HL-60 (cell line): Measurements from ENCODE around the gene C19orf47.

Source experiments
- DNase-seq, 2 experiments: peaks; one replicate each; pipeline ENCODE4 v3.0.0-alpha.2; 2010 to 2020; ENCODE audit warnings: low read depth in 1 of 2, low spot score in 1 of 2
- H3K27ac ChIP-seq: fragments of 250-450 bp; sonication (Bioruptor Pico); replicated peaks from 2 replicates; pipeline ENCODE4 v1.5.1; 2020; ENCODE audit warnings: mild to moderate bottlenecking, moderate library complexity
- H3K27me3 ChIP-seq: fragments of 250-450 bp; sonication (Bioruptor Pico); 2 replicates; pipeline ENCODE4 v1.5.1; 2021; ENCODE audit warnings: mild to moderate bottlenecking, moderate library complexity; ENCODE audit not compliant: insufficient read depth, poor library complexity, severe bottlenecking
- H3K4me3 ChIP-seq: replicated peaks from 2 replicates; pipeline ENCODE4 v1.5.1; 2011; ENCODE audit warnings: mild to moderate bottlenecking, control low read depth, low read length; ENCODE audit not compliant: insufficient read depth
- CTCF ChIP-seq: IDR thresholded peaks from one replicate; pipeline ENCODE4 v1.5.1; 2011; ENCODE audit warnings: low read length, control low read depth, inconsistent platforms; ENCODE audit not compliant: insufficient read depth
- GABPA ChIP-seq: IDR thresholded peaks from 2 replicates; pipeline ENCODE4 v1.6.1; 2012; ENCODE audit warnings: low read depth
- POLR2AphosphoS5 ChIP-seq: IDR thresholded peaks from 2 replicates; pipeline ENCODE4 v1.6.1; 2012; ENCODE audit warnings: low read depth
- REST ChIP-seq: IDR thresholded peaks from 2 replicates; pipeline ENCODE4 v1.6.1; 2012; ENCODE audit warnings: low read depth; ENCODE audit not compliant: insufficient replicate concordance
- SPI1 ChIP-seq: IDR thresholded peaks from 2 replicates; pipeline ENCODE4 v1.6.1; 2012; ENCODE audit warnings: low read depth, mild to moderate bottlenecking, borderline replicate concordance

The C19orf47 gene

GRCh38 chr19:40313229-40313983 is 34.8 kb downstream of the C19orf47 start:
- H3K4me3 ChIP-seq: no peak overlapping the region
- TF ChIP-seq REST (no peak), POLR2AphosphoS5 (no peak), CTCF (no peak), GABPA (no peak), SPI1 (no peak)
- DNase-seq: no peak
- H3K27ac ChIP-seq: no peak overlapping the region
- no peaks in the 10 kb centered on the region for H3K27me3 ChIP-seq

GRCh38 chr19:40312533-40312932 is 35.7 kb downstream of the C19orf47 start:
- Histone ChIP-seq H3K27ac (no peak overlapping the region), H3K4me3 (no peak overlapping the region), H3K27me3 (no peaks in the 10 kb centered on the region)
- DNase-seq: peak in 1 of 2 experiments; percentile 22
- no peak for TF ChIP-seq CTCF
- no peak for TF ChIP-seq POLR2AphosphoS5
- TF ChIP-seq REST: no peak
- TF ChIP-seq GABPA: no peak
- TF ChIP-seq SPI1: no peak

- Histone ChIP-seq H3K4me3 (no peak overlapping the region), H3K27ac (no peak overlapping the region), H3K27me3 (no peaks in the 10 kb centered on the region)
- no peak for DNase-seq
- TF ChIP-seq SPI1: no peak
- no peak for TF ChIP-seq CTCF
- TF ChIP-seq GABPA: no peak
- TF ChIP-seq POLR2AphosphoS5: no peak
- no peak for TF ChIP-seq REST
These were observed 38.5 kb downstream of the C19orf47 start for GRCh38 chr19:40309666-40310065.
